DMS53 treated with DMSO at 0.1 percent for 48 hours (cell line): ENCODE measurements around the gene NKX1-2.
"Not testable (repeated sequence)": the region's sequence is repeated elsewhere in the genome, so short reads cannot be mapped to it uniquely, and the experiment has no call there.

Source experiments
- DNase-seq: peaks from one replicate; lab custom pipeline; 2025; ENCODE audit not compliant: unreplicated experiment; lab: John Stamatoyannopoulos, UW

Gene NKX1-2

GRCh38 chr10:124453960-124454610 is 4.2 kb upstream of the NKX1-2 start:
- no peak for DNase-seq

GRCh38 chr10:124451276-124451675 is 1.4 kb upstream of the NKX1-2 start:
- DNase-seq = no peak

- no peak for DNase-seq
Observed at GRCh38 chr10:124450783-124451057, 885 bp upstream of the NKX1-2 start.

GRCh38 chr10:124449170-124450011 is 444 bp downstream of the NKX1-2 start:
- peak; percentile 16 for DNase-seq

GRCh38 chr10:124448696-124449169 is 1.1 kb downstream of the NKX1-2 start:
- no peak for DNase-seq

GRCh38 chr10:124447751-124448466 is 1.9 kb downstream of the NKX1-2 start:
- DNase-seq = peak; percentile 16

GRCh38 chr10:124446830-124447750 is 2.7 kb downstream of the NKX1-2 start:
- no peak for DNase-seq

- not testable (repeated sequence) for DNase-seq
Observed at GRCh38 chr10:124441694-124442093, 8.1 kb downstream of the NKX1-2 start.

GRCh38 chr10:124436191-124436638 is 13.6 kb downstream of the NKX1-2 start:
- no peak for DNase-seq

- not testable (repeated sequence) for DNase-seq
Observed at GRCh38 chr10:124435683-124436082, 14.2 kb downstream of the NKX1-2 start.

- no peak for DNase-seq
Observed at GRCh38 chr10:124433461-124433860, 16.4 kb downstream of the NKX1-2 start.

GRCh38 chr10:124430077-124430476 is 19.8 kb downstream of the NKX1-2 start:
- DNase-seq = no peak

- DNase-seq = no peak
Observed at GRCh38 chr10:124429576-124429975, 20.3 kb downstream of the NKX1-2 start.

- DNase-seq = no peak
Observed at GRCh38 chr10:124428207-124428777, 21.5 kb downstream of the NKX1-2 start.

- no peak for DNase-seq
Observed at GRCh38 chr10:124425227-124425962, 24.4 kb downstream of the NKX1-2 start.

- DNase-seq = no peak
Observed at GRCh38 chr10:124423813-124424212, 26.0 kb downstream of the NKX1-2 start.

GRCh38 chr10:124422742-124423141 is 27.1 kb downstream of the NKX1-2 start:
- no peak for DNase-seq

- no peak for DNase-seq
Observed at GRCh38 chr10:124420254-124420653, 29.6 kb downstream of the NKX1-2 start.

- DNase-seq = no peak
Observed at GRCh38 chr10:124419635-124420034, 30.2 kb downstream of the NKX1-2 start.
